Stimulated activated naive CD4-positive, alpha-beta T cell treated with Interleukin-2 at 50 U/mL for 16 hours (primary cell): ENCODE measurements around the gene EIF1AD.
A peak's percentile ranks its signal among the peaks of the same experiment; 100 is the strongest.
"Not testable (repeated sequence)": the region's sequence is repeated elsewhere in the genome, so short reads cannot be mapped to it uniquely, and the experiment has no call there.

Experiments used
- DNase-seq: peaks from one replicate; lab custom pipeline; 2025; lab: John Stamatoyannopoulos, UW

Gene EIF1AD

GRCh38 chr11:66001942-66002647 lies at the start of gene EIF1AD, which contains the start of gene BANF1:
Gene EIF1AD, minus strand, starts transcription at chr11:66002157. Its CDS starts 1,768 bp downstream, at chr11:66000389.
Gene BANF1, plus strand, starts transcription at chr11:66002503. Its CDS starts 748 bp downstream, at chr11:66003251.
- DNase-seq, result peak; percentile 90

- no peak for DNase-seq
Measured at GRCh38 chr11:66051371-66051765, 49.4 kb upstream of the EIF1AD start.

- no peak for DNase-seq
Measured at GRCh38 chr11:66050581-66051231, 48.7 kb upstream of the EIF1AD start.

- DNase-seq, result no peak
Measured at GRCh38 chr11:66048547-66049323, 46.8 kb upstream of the EIF1AD start, which contains the start of gene GAL3ST3. Gene GAL3ST3, minus strand, starts transcription at chr11:66049161. Its CDS starts 3,746 bp downstream, at chr11:66045415.

- no peak for DNase-seq
Measured at GRCh38 chr11:66047541-66048365, 45.8 kb upstream of the EIF1AD start.

GRCh38 chr11:66046901-66047300 lies 44.9 kb upstream of the EIF1AD start:
- DNase-seq, result no peak

- DNase-seq, result peak; percentile 81
Measured at GRCh38 chr11:66045177-66045639, 43.3 kb upstream of the EIF1AD start.

GRCh38 chr11:66044757-66045156 lies 42.8 kb upstream of the EIF1AD start:
- DNase-seq, result no peak

- DNase-seq, result no peak
Measured at GRCh38 chr11:66042996-66043906, 41.3 kb upstream of the EIF1AD start.

GRCh38 chr11:66042227-66042995 lies 40.5 kb upstream of the EIF1AD start:
- no peak for DNase-seq

- no peak for DNase-seq
Measured at GRCh38 chr11:66039765-66040164, 37.8 kb upstream of the EIF1AD start.

- DNase-seq, result no peak
Measured at GRCh38 chr11:66037327-66037726, 35.4 kb upstream of the EIF1AD start.

- no peak for DNase-seq
Measured at GRCh38 chr11:66036334-66036710, 34.4 kb upstream of the EIF1AD start.

- no peak for DNase-seq
Measured at GRCh38 chr11:66035653-66036333, 33.8 kb upstream of the EIF1AD start.

- DNase-seq, result no peak
Measured at GRCh38 chr11:66032957-66033735, 31.2 kb upstream of the EIF1AD start.

GRCh38 chr11:66026017-66026529 lies 24.1 kb upstream of the EIF1AD start, which contains the start of gene CATSPER1:
Gene CATSPER1, minus strand, starts transcription at chr11:66026479. Its CDS starts 100 bp downstream, at chr11:66026379.
- no peak for DNase-seq

- not testable (repeated sequence) for DNase-seq
Measured at GRCh38 chr11:66023186-66023440, 21.2 kb upstream of the EIF1AD start.
